GM12874 (cell line): ENCODE data around the gene TSPO2.

Experiments
- TF ChIP-seq, protein P1 (sequence below): IDR thresholded peaks from 2 replicates; pipeline ENCODE4 v1.5.1; 2011; ENCODE audit warnings: low read depth, mild to moderate bottlenecking, control low read depth, low read length, moderate library complexity; ENCODE audit not compliant: insufficient read depth

The TSPO2 gene

GRCh38 chr6:41047745-41048732 lies 5.8 kb downstream of the TSPO2 start:
- TF ChIP-seq, protein P1, sequence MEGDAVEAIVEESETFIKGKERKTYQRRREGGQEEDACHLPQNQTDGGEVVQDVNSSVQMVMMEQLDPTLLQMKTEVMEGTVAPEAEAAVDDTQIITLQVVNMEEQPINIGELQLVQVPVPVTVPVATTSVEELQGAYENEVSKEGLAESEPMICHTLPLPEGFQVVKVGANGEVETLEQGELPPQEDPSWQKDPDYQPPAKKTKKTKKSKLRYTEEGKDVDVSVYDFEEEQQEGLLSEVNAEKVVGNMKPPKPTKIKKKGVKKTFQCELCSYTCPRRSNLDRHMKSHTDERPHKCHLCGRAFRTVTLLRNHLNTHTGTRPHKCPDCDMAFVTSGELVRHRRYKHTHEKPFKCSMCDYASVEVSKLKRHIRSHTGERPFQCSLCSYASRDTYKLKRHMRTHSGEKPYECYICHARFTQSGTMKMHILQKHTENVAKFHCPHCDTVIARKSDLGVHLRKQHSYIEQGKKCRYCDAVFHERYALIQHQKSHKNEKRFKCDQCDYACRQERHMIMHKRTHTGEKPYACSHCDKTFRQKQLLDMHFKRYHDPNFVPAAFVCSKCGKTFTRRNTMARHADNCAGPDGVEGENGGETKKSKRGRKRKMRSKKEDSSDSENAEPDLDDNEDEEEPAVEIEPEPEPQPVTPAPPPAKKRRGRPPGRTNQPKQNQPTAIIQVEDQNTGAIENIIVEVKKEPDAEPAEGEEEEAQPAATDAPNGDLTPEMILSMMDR = no peak

DNA sequence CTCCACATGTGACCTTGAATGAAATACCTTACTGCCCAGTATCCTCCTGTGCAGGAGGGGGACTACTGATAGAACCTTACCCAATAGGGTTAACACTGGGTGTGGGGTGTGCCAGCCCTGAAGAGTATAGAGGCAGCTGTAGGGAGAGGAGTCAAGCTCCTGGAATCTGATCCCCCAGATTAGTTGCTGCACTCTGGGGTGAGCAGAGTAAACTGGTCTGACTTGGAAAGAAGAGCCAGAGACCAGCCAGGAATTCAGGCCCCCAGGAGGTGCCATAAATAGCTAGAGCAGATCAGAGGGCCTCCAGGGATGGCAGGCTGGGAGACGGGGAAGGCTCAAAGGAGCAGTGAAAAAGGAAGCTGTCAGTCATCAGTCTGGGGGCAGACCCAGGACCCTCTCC lies 7.3 kb downstream of the TSPO2 start:
- TF ChIP-seq, protein P1 = no peak

DNA sequence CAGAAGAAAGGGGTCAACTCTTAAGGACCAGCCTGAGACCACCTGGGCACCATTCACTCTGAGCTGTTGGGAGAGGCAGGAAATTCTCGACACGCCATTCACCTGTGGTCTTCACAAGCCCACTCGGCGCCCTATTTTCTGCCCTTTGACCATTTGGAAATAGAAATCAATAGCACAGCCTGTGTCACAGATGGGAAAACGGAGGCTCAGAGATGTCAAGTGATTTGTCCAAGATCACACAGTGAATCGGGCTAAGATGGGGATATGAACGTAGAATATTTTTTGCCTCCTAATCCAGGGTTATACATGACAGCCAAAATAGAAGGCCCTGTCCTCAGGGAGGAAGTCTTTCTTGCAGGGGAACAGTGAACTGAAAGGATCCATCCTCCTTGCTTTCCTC lies 7.7 kb downstream of the TSPO2 start:
- TF ChIP-seq, protein P1 = no peak

- TF ChIP-seq, protein P1 = no peak
Measured at GRCh38 chr6:41050536-41050935, 8.3 kb downstream of the TSPO2 start.

- TF ChIP-seq, protein P1 = no peak
Measured at GRCh38 chr6:41051873-41052272, 9.6 kb downstream of the TSPO2 start.

DNA sequence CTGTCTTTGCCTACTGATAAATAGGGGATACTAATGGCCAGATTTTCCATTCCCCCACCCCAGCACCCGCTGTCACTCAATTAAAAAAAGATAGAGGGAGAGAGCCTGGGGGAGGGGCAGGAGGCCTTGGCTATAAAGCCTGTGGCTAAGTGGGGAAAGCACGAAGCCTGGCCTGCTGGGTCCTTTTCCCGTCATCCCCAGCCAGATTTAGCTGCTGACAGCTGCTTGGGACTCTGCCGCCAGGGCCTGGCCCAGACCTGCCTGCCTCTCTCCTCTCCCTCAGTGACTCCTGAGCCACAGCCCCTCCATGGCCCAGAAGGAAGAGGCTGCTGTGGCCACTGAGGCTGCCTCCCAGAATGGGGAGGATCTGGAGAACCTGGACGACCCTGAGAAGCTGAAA lies 10.8 kb downstream of the TSPO2 start, which contains the start of gene APOBEC2:
Gene APOBEC2, plus strand, starts transcription at position 162 of the 400 bp plus-strand sequence. Its CDS starts 146 bp downstream, at position 308.
- TF ChIP-seq, protein P1 = no peak

GRCh38 chr6:41054511-41054910 lies 12.2 kb downstream of the TSPO2 start:
- TF ChIP-seq, protein P1 = no peak
